HG03571 (cell line): ENCODE results near the gene OGFOD1.

Experiments
- ATAC-seq: cut with Tn5 transposase; IDR thresholded peaks from one replicate; pipeline ENCODE4 v1.9.1; 2021; ENCODE audit not compliant: unreplicated experiment

OGFOD1 gene

DNA sequence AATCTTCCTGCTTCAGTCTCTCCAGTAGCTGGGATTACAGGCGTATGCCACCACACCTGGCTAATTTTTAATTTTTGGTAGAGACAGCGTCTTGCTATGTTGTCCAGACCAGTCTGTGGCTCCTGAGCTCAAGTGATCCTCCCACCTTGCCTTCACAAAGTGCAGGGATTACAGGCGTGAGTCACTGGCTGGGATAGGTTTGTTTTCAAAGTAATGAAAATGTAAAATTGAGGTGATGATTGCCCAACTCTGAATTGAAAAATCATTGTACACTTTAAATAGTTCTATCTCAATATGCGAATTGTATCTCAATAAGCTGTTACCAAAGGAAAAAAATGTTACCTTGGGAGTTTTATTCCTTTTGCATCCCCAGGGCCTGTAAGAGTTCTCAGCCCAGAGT lies 24.8 kb upstream of the OGFOD1 start:
- no peak for ATAC-seq

DNA sequence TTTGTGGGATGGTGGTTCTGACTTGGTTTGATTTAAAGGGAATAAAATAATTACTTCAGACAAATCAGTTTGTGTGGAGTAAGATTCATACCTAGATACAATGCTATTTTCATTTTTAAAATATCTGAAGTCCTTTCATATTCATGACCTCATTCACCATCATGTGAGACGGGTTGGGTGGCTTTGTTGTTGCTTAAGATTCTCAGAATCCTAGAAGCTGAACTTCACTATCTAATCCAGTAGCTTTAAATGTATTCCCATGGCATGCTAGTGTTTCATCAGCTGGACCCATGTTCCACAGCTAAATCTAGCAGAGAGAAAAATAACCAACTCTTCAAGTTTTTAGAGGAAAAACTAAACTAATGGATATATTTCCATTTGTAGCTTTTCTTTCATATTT lies 23.3 kb upstream of the OGFOD1 start:
- ATAC-seq: no peak

DNA sequence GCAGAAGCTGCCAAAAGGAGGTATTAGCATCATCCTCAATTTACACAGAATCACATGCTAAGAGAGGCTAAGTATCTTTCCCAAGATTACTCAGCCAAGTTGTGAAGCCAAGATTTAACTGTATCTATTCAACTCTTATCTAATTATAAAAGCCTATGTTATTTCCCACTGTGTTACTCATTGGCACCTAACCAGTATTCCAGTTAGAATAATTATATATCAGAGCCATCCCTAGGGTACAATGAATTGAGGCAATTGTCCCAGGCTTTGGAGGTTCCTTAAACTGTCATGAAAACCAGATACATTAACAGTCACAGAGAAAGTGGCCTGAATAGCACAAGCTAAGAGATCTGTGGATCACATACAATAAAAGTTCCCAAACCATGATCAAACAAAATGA lies 15.1 kb upstream of the OGFOD1 start:
- ATAC-seq: no peak

DNA sequence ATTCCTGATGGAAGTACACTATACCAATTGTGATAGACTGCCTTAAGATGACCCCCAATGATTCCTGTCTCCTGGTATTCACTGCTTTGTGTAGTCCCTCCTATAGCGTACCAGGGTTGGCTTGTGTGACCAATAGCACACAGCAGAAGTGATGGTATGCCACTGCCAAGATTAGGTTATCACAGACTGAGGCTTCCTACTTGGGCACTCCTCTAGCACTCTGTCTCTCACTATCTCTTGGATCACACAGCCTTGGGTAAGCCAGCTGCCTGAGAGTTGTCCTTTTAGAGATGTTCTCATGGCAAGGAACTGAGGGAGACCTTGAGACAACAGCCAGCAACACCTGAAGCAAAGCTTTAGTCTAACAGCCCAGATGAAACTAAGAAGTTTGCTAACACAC lies 13.3 kb upstream of the OGFOD1 start:
- no peak for ATAC-seq

DNA sequence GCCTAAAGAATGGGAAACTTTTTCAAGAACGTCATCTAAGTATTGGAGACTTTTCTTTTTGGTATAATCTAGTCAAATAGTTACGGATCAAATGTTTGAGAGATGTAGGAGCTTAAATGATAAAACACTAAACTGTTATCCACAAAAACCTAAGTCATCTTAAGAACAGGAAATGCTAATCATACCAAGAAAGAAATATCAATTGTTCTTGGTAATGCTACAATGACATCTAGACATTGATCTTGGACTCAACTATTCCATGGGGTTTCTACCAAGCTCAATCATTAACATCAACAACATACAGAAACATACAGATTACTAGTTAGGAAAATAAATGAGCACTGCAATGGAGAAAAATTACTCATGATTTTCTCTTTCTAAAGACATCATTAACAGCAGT lies 4.1 kb upstream of the OGFOD1 start:
- ATAC-seq: no peak

DNA sequence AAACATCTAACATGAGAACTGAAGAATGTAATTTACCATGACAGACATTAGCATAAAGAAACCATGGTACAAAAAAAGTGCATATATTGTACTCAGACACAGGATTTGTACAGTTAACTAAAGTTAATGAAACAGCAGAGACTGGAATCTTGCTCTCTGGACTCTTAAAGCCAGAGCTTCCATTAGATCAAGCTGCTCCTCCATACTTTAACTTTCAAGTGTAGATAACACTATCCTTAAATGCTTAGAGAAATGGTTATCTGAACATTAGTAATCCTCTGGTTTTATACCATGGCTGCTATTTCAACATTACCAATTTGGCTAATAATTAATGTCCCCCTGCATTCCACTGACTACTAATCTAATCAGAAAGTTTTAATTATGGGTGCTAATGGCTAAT lies 3.3 kb upstream of the OGFOD1 start:
- ATAC-seq: no peak

DNA sequence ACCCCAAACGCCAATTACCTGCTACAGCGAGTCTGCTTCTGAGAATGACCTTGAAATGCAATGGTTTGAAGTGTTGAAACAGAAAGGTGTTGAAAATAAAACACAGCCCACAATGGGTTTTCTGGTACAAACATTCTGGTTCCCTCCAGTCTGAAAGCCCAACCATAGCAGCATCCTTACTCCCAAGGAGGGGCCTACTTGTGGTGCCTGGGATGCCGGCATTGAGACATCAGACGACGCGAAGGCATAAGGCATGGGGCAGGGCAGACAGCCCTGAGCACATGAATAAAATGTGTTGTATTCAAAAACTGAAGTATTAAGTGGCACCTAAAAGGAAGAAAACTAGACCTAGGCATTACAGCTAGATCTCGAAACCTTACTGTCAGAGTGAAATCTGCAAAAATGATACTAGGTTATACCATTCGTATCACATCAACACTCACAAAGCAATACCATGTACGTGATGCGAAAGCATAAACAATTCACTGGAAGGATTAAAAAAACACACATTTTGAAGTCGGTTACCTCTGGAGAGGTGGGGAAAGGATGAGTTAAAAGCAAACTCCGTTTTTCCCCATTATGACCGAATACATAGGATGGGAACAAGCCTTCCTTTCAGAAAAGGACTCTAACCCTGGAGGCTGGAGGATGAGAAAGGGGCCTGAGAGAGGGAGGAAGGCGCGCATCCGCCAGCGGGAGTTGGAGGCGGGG lies 924 bp upstream of the OGFOD1 start:
- ATAC-seq: peak; percentile 26

DNA sequence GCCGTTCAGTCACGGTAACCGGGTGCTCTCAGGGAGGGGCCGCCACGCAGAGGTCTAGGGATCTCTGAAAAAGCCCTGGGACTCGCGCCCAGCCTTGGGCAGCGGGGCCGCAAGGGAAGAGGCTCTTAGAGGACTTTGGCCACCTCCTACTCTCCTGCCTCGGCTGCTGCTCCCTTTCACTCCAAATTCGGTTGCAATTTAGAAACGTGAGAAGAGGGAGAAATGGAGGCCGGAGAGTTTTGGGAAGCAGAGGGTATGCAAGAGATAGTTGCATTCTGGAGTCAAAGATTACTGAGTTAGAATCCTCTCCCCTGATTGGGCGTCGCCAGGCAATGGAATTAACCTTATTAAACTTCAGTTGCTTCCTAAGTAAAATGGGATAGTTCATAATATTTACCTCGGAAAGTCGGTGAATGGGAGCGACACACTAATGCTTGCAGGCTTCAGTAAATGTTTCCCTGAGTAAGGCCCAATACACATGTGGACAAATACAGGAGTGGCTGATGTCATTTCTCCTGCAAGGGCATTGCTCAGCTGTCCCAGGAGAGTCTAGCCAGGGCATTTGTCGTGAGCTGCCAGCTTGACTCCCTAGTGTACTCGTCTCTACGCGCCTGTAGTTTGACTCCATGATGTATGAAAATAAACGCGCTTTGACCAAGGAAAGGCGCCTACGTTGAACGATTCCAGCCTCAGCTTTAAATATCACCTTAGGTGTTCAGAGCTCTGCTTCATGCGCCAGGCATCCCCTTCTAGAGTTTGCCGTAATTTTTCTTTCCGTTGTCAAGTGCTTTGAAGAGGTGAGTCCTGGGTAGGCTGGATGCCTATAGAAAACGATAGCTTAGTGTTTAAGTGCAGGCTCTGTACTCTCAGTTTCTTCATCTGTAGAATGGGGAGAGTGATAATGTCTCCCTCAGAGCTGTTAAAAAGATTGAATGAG lies 667 bp downstream of the OGFOD1 start:
- peak; percentile 29 for ATAC-seq

DNA sequence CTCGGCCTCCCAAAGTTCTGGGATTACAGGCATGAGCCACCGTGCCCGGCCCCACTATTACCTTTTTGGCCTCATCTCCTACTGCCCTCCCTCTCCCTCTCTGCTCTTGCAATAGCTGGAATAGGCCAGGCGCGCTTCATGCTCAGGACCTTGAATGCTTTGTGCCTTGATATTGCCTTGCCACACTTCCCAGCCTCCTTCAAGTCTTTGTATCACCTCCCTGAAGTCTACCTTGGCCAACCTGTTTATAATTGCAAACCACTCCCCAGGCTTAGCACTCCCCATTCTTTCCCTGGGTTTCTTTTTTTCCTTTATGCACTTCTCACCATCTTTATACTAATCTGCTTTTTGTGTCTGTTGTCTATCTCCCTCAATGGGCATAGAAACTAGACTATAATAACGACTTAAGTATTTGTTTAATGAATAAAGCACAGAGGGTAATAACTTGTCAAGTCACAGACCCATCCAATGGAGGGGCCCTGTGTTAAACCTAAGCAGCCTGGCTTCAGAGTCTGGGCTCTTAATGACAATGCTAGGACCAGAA lies 6.6 kb downstream of the OGFOD1 start:
- no peak for ATAC-seq

DNA sequence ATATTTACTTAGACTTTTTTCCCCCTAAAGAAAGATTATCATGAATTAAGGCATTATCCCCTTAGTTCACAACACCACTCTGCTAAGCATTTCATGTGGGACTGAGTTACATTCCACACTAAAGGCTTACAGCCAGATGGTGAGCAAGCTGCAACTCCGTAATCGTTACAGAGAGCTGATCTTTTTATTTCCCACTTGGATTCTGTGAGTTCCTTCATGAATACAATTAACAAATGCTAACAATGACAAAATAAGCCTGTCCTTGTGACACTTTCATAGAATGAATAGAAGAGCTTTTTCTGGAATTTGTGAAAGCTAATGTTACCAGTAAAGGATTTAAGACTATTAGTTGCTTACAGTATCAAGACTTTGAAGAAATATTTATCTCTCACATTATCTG lies 8.7 kb downstream of the OGFOD1 start:
- no peak for ATAC-seq

DNA sequence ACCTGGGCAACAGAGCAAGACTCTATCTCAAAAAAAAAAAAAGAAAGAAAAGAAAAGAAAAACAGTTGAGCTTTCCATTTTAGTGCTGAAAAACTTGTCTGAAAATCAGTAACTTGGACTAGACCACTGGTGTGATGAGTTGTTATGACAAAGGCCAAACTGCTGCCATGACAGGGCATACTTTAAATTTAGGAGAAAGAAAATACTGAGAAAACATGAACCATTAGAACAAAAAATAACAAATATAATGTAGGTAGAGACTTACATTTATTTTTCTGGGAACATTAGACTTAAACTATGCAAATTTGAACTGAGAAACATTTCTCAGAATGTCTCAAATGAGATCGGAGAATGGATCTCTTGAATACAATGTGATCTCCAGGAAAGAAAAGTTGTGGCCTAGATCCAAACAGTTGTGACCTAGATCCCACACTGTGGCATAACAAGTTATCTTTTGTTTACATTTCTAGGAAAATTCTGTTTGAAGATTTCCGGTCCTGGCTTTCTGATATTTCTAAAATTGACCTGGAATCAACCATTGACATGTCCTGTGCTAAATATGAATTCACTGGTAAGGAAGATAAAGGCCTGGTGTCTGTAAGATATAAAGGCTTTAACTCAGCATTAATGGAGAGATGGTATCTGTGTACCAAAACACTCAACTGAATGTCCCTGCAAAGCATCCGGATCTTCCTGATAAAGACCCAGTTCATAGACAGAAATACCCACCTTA lies 10.9 kb downstream of the OGFOD1 start:
- no peak for ATAC-seq

DNA sequence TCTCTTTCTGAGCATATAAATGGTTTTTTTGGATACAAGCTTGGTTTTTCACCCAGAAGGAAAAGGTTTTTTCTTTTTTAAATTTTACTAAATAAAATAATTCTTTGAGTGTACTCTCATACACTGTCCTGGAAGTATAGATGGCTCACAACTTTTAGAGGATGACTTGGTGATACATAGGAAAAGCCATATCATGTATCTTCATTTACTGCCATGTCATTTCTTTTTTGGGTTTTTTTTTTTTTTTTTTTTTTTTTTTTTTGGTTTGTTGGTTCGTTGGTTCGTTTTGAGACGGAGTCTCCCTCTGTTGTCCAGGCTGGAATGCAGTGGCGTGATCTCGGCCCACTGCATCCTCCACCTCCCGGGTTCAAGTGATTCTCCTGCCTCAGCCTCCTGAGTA lies 11.8 kb downstream of the OGFOD1 start:
- no peak for ATAC-seq

DNA sequence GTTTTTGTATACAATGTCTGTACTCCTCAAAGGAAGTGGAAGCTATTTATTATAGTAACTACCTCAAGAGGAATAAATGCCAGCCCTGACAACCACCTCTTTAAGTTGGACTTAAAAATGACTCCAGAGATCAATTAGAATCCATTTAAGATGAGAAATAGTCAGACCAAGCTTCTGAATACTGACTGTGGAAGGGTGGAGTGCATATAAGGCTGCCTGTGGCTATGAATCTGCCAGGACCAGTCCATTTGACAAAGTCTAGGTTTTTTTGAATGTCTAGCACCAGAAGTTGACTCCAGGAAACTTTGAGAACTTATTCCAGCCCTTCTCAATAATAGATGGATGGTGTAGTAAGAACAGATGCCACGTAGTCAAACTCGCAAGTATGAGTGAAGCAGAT lies 15.0 kb downstream of the OGFOD1 start:
- no peak for ATAC-seq

DNA sequence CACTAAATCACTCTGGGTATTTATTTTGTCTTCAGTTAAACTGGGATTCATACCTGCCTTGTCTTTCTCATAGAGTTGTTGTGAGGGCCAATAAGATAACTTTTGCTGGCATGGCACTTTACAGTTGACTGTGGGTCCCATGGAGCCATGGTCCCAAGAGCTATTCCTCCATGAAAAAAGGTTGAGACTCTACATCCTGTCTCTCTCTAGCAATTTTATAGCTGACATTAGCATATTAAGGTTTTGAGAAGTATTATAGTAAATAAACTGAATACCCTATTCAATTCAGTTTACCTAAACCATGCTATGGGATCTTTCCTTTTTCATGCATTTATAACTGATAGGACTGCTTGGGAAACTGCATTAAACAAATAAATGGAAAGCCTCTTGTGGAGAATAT lies 17.4 kb downstream of the OGFOD1 start:
- no peak for ATAC-seq

DNA sequence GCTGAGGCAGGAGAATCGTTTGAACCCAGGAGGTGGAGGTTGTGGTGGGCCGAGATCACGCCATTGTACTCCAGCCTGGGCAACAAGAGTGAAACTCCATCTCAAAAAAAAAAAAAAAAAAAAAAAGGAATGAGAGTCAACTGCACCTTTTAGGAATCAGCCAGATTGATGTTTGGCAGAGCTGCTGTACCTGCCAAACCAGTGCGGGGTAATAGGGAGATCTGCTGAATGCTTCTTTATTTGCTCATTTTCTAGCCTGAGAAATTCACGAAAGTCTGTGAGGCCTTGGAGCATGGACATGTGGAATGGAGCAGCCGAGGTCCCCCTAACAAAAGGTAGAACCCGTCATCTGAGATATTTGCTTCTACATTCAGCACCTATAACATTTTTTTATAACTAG lies 18.4 kb downstream of the OGFOD1 start:
- no peak for ATAC-seq

DNA sequence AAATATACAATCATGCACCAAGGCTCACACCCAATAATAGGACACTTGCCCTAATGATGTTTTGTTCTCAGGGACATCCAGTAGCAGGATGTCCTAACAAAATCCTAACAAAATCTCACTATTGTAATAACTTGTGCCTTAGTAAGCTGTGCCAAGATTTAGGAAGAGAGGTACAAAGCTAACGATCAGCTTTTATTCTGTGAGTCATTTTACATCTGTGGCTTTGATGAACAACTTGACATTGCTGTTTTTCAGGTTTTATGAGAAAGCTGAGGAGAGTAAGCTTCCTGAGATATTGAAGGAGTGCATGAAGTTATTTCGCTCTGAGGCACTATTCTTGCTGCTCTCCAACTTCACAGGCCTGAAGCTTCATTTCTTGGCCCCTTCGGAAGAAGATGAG lies 18.9 kb downstream of the OGFOD1 start:
- ATAC-seq: no peak

DNA sequence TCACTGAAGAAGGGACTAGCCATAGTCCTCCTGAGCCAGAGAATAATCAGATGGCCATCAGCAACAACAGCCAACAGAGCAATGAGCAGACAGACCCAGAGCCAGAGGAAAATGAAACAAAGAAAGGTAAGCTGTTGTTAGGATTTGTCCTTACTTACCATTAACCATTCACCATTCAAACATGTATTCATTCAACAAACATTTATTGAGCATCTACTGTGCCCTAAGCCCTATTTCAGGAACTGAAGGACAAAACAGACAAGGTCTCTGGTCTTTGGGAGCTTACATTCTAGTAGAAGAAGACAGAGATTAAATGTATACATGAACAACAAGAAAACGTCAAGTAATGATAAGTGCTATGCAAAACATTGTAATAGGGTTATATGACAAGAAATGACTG lies 19.3 kb downstream of the OGFOD1 start:
- ATAC-seq: no peak

DNA sequence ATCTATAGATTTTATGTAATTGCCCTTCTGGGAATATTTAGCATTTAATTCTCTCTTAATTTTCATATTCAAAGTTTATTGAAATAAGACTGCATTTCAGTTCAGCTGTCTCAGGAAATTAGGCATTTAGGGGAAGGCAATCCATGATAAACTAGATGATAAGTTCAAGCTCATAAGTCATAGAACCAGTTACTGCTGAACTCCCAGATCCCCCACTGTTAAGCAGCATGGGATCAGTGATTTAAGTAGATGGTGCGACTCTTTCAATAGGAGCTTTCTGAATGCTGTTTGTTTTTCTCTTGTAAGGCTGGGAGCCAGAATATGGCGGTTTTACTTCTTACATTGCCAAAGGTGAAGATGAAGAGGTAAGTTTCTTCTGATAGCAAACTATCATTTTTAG lies 23.8 kb downstream of the OGFOD1 start:
- ATAC-seq: no peak

DNA sequence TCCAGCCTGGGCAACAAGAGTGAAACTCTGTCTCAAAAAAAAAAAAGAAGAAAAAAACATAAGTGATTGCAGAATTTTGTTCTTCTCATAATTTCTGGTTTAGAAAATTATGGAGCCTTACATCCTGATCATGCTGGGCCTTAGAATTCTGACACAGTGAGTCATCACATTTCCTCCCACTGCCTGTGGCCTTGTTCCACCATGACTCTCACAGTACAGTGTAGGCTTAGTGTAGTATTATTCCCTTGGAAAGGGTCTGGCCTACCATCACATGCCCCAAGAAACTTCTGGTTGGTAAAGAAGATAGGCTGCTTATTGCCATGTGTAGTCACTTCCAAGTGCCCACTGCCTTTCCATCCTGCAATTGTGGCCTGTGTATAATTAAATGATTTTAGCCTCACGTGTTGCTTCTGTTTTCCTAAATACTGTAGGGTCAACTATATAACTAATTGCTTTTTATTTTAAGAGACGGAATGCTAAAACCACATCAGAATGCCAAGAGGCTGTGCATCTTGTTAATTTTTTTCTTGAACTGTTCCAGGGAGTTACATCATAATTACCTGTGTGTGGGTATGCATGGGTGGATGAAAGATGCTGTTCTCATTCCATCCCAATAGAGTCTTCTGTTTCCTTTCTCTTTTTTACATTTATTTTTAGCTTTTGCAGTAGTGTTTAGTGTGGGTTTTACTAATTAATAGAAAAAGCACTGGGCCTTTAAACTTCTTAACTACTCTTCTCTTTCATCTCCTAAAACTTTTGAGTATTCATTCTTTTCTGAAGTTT lies 25.9 kb downstream of the OGFOD1 start:
- no peak for ATAC-seq

DNA sequence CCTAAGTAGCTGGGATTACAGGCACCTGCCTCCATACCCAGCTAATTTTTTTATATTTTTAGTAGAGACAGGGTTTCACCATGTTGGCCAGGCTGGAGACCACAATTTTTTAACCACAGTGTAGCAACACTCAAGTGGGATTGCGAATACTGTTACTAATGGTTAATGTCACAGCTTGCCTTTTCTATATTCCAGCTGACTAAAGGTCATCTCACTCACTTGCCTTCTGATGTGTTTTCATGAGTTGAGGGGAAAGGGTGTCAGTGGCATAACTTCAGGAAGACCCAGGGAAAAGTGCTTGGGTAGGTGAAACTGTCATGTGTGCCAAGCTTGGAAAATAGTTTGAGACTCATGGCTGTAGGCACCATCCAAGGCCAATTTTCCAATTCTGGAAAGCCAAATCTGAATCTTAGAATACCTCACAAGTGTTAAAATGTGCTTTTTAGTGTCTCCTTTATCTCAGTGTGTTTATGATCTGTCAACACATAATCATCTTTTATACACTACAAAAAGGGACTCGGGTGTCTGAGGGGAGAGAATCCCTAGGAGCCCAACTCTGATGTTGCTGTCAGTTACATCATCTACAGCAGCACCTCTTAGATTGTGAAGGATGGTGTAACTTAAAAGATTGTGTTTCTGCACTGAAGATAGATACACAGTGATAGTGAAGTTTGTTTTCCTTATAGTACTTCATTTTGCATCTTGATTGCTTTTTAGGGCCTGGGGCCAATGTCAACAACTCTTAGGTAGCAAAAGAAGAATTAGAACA lies 27.1 kb downstream of the OGFOD1 start:
- no peak for ATAC-seq
